HUES48 (cell line): ENCODE measurements around the gene SOAT2.
A peak's percentile ranks its signal among the peaks of the same experiment; 100 is the strongest.

Experiments
- H3K27ac ChIP-seq: one replicate; pipeline ENCODE4 v1.7.0; 2013; ENCODE audit warnings: low read depth, low read length, inconsistent platforms
- H3K27me3 ChIP-seq: 2 replicates; pipeline ENCODE4 v1.6.1; 2013; ENCODE audit warnings: mild to moderate bottlenecking, low read length; ENCODE audit not compliant: control insufficient read depth, insufficient read depth
- H3K36me3 ChIP-seq: 2 replicates; pipeline ENCODE4 v1.6.1; 2013; ENCODE audit warnings: low read length; ENCODE audit not compliant: control insufficient read depth, insufficient read depth
- H3K4me1 ChIP-seq: 2 replicates; pipeline ENCODE4 v1.6.1; 2013; ENCODE audit warnings: mild to moderate bottlenecking, low read length; ENCODE audit not compliant: control insufficient read depth, insufficient read depth
- H3K4me3 ChIP-seq: 2 replicates; pipeline ENCODE4 v1.5.1; 2013; ENCODE audit warnings: mild to moderate bottlenecking, low read depth, low read length
- H3K9ac ChIP-seq: 2 replicates; pipeline ENCODE4 v1.6.1; 2013; ENCODE audit warnings: mild to moderate bottlenecking, low read depth, low read length, moderate library complexity
- H3K9me3 ChIP-seq: 2 replicates; pipeline ENCODE4 v1.6.1; 2013; ENCODE audit warnings: low read length; ENCODE audit not compliant: control insufficient read depth, insufficient read depth

SOAT2 gene

DNA sequence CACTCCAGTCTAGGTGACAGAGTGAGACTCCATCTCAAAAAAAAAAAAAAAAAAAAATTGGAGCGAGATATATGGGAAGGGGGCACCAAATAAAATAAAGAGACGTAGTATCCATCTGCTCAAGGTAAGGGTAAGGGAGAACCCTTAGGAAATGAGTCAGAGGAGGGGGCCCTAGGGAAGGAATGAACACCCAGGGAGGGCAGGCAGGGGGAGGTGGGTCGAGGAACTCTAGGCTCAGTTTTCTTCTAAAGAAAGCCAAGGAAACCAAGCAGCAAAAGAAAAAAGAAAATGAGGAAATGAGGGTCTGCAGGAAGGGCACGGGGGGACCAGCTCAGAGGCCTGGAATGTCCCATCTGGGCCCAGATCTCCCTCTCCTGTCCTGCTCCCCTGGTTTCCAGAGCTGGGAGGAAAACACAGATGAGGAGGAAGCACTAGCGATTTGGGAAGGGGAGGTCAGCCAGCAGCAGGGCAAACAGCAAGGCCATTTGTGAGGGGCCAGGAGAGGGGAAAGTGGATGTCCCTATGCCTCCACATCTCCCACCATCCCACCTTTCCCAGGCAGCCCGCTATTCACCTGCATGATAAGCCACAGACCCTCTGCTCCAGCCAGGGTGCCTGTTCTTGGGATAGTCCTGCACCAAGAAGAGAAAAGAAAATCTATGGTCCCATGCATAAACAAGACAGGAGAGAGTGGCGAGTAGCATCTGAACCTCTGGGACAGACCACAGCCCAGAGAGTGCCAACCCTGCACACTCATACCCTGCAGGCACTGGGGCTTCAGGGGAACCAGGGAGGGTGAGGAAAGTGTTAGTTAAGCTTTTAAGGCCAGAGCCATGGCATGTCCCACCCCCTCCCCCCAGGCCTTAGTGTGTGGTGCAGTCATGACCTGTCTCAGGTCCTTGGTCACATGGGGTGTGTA lies 36.0 kb upstream of the SOAT2 start:
- Histone ChIP-seq H3K4me1 (peaks cover 25% of the 10 kb centered on the region), H3K36me3 (no peaks in the 10 kb centered on the region; the same call in 1 of the 2 replicates), H3K27ac (no peak overlapping the region), H3K9ac (no peak overlapping the region), H3K27me3 (no peaks in the 10 kb centered on the region), H3K4me3 (no peak overlapping the region), H3K9me3 (no peaks in the 10 kb centered on the region)

DNA sequence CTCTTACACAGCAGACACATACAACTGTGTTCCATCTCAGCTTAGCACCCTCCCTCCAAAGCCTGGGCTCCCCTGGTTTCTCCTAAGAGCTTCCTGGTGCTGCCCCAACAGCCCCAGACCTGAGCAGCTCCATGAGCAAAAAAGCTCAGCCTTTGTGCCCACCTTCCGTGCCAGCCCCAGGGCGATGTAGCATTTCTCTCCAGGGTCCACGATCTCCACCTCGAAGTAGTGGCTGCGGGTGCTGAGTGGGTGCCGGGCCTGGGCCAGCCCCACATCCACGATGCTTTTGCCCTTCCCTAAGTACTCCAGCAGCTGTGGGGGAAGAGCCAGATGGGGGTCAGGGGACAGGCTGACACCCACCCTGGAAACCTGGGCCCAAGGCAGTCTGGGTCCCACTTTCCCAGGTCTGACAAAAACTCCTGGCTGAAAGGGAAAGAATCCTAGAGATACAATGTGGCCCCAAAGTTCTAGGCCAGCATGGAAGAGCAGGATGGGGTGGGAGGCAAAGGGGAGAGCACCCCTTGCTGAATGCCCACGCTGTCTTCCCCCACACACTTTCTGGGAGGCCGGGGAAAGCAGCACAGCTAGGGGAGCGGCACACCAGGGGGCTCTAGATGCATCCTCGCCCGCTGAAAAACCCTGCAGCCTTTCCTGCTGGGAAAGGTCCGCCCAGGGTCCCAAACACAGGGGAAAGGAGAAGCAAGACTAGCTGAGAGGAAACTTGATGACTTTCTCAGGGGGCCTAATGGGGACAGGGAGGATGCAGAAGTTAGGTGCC lies 35.1 kb upstream of the SOAT2 start:
- H3K9ac ChIP-seq = no peak overlapping the region
- no peaks in the 10 kb centered on the region for H3K9me3 ChIP-seq

DNA sequence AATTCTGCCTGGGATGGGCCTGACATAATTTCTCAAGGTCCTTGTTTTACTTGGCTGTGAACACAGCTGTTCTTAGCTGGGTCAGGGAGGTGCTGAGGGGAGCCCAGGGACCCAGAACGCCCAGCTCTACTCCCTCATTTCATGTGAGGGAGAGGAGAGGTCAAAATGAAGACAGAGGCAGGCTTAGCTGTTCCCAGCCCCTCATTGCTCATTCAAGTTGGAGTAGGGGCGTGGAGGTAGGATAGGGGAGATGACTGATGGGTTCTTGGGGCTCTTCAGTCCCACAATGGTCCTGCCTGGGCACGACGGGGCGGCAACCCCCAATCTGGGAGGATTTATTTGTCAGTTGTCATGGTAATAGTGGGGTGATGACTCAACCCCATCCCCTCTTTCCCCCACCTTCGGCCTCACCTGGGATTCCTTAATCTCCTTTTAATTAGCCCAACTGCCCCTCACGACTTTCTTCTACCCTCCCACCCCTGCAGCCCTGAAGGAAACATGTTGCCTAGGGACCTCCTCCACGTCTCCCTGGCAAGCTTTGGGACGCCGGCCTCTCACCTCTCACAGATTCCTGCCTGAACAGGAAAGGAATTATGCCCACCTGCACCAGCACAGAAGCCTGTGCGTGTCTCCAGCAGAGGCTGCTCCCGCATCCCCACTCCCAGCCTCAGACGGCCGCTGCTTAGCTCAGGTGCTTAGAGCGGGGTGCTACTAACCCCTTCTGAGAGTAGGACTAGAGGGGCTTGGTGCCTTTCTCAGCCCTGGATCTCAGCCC lies 34.3 kb upstream of the SOAT2 start:
- Histone ChIP-seq H3K9ac (no peak overlapping the region), H3K36me3 (peaks cover 6% of the 10 kb centered on the region), H3K4me1 (peaks cover 31% of the 10 kb centered on the region), H3K4me3 (no peak overlapping the region), H3K27ac (no peak overlapping the region), H3K27me3 (no peaks in the 10 kb centered on the region), H3K9me3 (no peaks in the 10 kb centered on the region)

More for the DNA sequence above, 35.1 kb upstream of the SOAT2 start:
- Histone ChIP-seq H3K36me3 (peaks cover 4% of the 10 kb centered on the region), H3K4me3 (no peak overlapping the region), H3K27me3 (no peaks in the 10 kb centered on the region), H3K27ac (no peak overlapping the region), H3K4me1 (peaks cover 31% of the 10 kb centered on the region)

DNA sequence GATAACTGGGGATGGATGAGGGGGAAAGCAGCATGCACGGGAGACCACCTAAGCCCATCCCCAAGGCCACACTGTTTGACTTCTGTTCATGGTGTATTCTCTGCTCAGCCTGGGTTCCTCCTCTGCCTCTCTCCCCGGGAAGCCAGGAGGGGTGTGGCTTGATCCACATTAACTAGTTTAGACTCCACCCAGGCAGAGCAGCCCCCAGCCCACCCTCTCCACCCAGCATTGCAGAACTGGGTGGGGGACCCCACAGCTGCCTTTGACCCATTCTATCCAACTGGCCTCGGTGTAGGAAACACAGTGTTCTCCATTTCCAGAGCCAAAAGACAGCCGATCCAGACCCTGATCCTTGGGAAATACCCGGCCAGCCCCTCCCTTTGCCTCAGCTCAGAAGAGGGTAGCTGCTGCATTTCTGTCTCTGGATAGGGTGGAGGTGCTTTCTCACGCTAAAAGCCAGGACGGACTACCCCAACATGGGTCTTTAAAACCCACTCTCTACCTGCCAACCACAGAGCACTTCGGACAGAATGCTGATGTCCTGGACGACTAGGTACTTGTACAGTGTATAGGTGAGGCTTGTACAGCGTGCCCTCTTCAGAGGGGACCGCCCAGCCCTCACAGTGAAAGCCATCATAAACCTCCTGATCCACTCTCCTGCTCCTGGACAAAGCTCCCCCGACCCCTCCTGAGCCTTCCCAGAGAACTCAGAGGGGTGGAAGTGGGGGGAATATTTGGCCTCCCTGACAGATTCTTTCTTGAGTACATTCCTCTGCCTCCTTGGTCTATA lies 33.5 kb upstream of the SOAT2 start:
- Histone ChIP-seq H3K9ac (no peak overlapping the region), H3K4me1 (peaks cover 31% of the 10 kb centered on the region), H3K4me3 (no peak overlapping the region), H3K36me3 (peaks cover 11% of the 10 kb centered on the region; the same call in 1 of the 2 replicates), H3K9me3 (no peaks in the 10 kb centered on the region), H3K27ac (no peak overlapping the region), H3K27me3 (no peaks in the 10 kb centered on the region)

DNA sequence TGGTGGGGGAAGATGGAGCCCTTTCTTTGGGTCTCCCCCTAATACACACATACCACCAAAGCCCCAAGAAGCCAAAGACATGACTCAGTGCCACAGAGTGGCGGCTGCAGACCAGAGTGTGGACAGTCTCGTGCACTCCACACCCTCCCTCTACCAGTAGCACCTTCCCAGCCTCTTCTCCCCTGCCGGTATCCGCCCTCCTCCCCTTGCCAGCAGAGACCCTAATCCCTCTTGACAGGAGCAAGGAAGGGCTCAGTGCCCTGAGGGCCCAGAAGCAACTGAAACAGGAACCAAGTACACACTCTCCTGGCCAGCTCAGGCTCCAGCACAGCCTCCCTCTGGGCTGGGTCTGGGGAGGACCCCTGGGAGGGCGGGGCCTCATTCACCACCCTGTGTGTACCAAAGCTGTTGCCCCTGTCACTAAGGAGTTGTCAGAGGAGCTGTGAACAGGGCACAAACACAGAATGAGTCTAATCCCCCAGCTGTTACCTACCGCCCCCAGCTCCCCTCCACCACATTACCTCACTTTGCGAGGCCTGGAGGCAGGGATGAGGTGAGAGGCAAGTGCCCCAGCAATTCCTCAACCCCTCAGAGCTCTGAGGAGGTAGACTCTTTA lies 32.3 kb upstream of the SOAT2 start:
- Histone ChIP-seq H3K36me3 (peaks cover 11% of the 10 kb centered on the region; the same call in 1 of the 2 replicates), H3K9ac (no peak overlapping the region), H3K4me3 (no peak overlapping the region), H3K27me3 (no peaks in the 10 kb centered on the region), H3K27ac (no peak overlapping the region), H3K4me1 (peaks cover 31% of the 10 kb centered on the region), H3K9me3 (no peaks in the 10 kb centered on the region)

DNA sequence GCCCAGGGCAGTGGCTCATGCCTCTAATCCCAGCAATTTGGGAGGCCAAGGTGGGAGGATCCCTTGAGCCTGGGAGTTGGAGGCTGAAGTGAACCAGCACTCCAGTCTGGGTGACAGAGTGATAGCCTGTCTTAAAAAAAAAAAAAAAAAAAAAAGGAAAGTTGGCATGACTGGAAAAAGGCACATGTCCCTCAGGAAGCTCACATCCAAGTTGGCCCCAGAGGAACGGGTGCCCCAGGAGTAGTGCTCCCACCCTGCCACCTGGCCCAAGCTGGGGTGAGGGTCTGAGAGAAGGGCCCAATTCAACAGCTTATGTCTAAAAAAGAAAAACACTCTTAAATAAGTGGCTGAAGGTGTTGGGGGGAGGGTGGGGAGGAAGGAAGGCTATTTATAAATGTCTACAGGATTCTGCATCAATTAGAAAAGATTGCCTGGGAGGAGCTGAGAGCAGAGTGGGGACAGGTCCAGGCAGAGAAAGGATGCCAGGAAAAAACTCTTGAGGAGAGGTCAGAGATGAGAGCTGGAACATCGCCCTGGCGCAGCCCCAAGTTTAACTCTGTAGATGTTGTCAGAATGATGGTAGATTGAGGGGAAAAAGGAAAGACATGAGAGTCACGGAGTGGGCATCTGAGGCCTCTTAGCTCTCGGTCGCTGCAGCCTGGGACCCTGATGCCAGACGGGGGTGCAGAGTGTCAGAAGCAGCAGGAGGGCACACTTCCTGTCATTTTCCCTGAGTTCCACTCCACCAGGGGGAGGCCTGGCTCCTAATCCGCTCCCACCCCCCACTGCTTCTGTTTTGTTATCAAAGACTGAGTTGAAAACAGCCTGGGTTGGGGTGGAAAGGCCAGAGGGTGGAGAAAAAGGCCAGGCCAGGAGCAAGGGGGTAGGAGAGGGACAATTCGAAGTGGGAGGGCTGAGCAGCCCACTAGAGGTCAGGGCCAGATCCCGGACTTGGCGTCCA lies 31.4 kb upstream of the SOAT2 start:
- peak overlapping the region; percentile 15 for H3K27ac ChIP-seq

DNA sequence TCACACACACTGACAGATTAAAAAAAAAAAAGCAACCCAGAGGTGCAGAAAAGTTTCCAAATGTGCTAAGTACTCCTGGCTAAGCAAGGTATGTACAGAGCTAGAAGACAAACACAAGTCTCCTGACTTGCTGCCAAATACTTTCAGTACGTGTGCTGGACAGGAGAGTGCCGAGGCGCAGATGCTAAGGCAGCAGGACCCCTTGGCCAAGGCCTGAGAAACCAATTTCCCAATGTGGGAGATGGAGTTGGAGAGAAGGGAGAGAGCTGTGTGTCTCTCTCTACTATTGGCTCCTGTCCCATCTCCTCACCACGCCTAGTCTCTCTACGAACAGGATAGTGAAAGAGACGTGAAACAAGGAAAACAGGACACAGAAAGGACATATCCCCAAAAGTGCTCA lies 29.4 kb upstream of the SOAT2 start:
- Histone ChIP-seq H3K27ac (no peak overlapping the region), H3K9me3 (no peaks in the 10 kb centered on the region), H3K36me3 (peaks cover 11% of the 10 kb centered on the region; the same call in 1 of the 2 replicates), H3K9ac (no peak overlapping the region), H3K4me3 (no peak overlapping the region), H3K4me1 (peaks cover 30% of the 10 kb centered on the region), H3K27me3 (no peaks in the 10 kb centered on the region)

More for the DNA sequence above, 31.4 kb upstream of the SOAT2 start:
- Histone ChIP-seq H3K9me3 (no peaks in the 10 kb centered on the region), H3K36me3 (peaks cover 11% of the 10 kb centered on the region; the same call in 1 of the 2 replicates), H3K4me3 (no peak overlapping the region), H3K27me3 (no peaks in the 10 kb centered on the region), H3K9ac (no peak overlapping the region), H3K4me1 (peaks cover 31% of the 10 kb centered on the region)

DNA sequence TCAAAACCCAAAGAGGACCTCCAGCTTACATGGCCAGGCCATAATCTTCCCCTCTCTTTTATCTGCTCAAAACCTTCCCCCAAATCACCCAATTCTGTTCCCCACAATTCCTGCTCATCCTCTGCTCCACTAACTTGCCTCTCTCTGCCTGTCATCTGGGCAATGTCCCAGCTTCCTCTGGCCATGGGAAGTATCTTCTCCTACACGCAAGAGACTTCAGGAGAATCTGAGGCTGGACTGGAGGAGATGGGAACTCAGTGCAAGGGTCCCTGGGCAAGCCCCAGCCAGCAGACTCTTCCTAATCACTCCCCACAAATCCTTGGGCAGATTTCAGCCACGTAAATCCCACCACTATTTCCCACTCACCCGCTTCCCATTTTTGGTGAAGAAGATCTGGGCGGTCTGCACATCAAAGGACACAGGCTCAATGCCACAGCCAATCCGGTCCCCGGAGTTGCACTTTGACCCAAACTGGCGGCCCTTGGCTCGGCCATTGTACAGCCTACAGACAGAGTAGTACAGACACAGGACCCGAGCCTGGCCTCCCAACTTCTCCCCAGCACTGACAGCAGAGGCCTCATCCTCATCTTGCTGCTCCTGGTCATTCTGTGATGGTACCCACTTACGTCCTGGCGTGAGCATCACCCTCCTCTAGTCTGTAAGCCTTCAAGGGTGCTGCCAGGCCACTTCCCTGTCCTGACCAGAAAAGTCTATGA lies 28.8 kb upstream of the SOAT2 start:
- no peaks in the 10 kb centered on the region for H3K27me3 ChIP-seq
- H3K4me1 ChIP-seq = peaks cover 24% of the 10 kb centered on the region
- H3K9me3 ChIP-seq = no peaks in the 10 kb centered on the region
- no peak overlapping the region for H3K4me3 ChIP-seq
- no peak overlapping the region for H3K9ac ChIP-seq
- no peak overlapping the region for H3K27ac ChIP-seq
- peaks cover 11% of the 10 kb centered on the region; the same call in 1 of the 2 replicates for H3K36me3 ChIP-seq

DNA sequence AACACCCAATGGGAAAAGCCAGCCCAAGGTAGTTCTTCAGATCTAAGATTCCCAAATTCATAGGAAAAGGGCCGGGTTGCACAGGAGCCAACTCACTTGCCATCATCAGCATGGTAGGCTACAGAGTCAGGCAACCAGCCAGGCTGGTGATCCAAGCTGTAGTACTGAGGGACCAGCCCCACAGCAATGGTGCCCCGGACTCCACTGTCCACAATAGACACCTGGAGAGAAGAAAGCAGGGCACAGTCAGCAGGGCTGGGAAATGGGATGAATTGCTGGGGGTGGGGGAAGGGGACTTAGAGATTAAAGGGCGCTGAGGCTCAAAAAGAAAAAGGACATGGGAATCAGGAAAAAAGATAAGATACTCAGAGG lies 28.3 kb upstream of the SOAT2 start:
- Histone ChIP-seq H3K27ac (no peak overlapping the region), H3K27me3 (no peaks in the 10 kb centered on the region), H3K9me3 (no peaks in the 10 kb centered on the region), H3K9ac (no peak overlapping the region), H3K4me3 (no peak overlapping the region), H3K4me1 (peaks cover 19% of the 10 kb centered on the region), H3K36me3 (peaks cover 11% of the 10 kb centered on the region; the same call in 1 of the 2 replicates)
